Femur (tissue), 1 donor: ENCODE results near the gene TMEM59L.
A peak's percentile ranks its signal among the peaks of the same experiment; 100 is the strongest.

ENCODE experiments used
- DNase-seq: peaks from one replicate; pipeline ENCODE4 v3.0.0-alpha.2; 2017

TMEM59L gene

GRCh38 chr19:18609717-18610051 is 3.0 kb upstream of the TMEM59L start:
- DNase-seq, result no peak

- no peak for DNase-seq
Observed at GRCh38 chr19:18610245-18610555, 2.5 kb upstream of the TMEM59L start.

GRCh38 chr19:18610556-18611326 is 1.9 kb upstream of the TMEM59L start:
- no peak for DNase-seq

- DNase-seq, result no peak
Observed at GRCh38 chr19:18611327-18612050, 1.2 kb upstream of the TMEM59L start.

GRCh38 chr19:18612051-18612771 is 459 bp upstream of the TMEM59L start:
- no peak for DNase-seq

GRCh38 chr19:18613589-18614234 is 1.0 kb downstream of the TMEM59L start:
- DNase-seq, result no peak

GRCh38 chr19:18616023-18616422 is 3.4 kb downstream of the TMEM59L start:
- no peak for DNase-seq

- no peak for DNase-seq
Observed at GRCh38 chr19:18617562-18617961, 4.9 kb downstream of the TMEM59L start.

GRCh38 chr19:18618236-18618635 is 5.6 kb downstream of the TMEM59L start:
- no peak for DNase-seq

- DNase-seq, result no peak
Observed at GRCh38 chr19:18620311-18620710, 7.6 kb downstream of the TMEM59L start.

- no peak for DNase-seq
Observed at GRCh38 chr19:18620902-18621301, 8.2 kb downstream of the TMEM59L start.

GRCh38 chr19:18626906-18627305 is 14.2 kb downstream of the TMEM59L start:
- no peak for DNase-seq

- no peak for DNase-seq
Observed at GRCh38 chr19:18629166-18630088, 16.8 kb downstream of the TMEM59L start.

- no peak for DNase-seq
Observed at GRCh38 chr19:18633321-18633720, 20.7 kb downstream of the TMEM59L start.

- no peak for DNase-seq
Observed at GRCh38 chr19:18634612-18635297, 22.1 kb downstream of the TMEM59L start.

- no peak for DNase-seq
Observed at GRCh38 chr19:18635831-18636182, 23.1 kb downstream of the TMEM59L start.

GRCh38 chr19:18636183-18636968 is 23.7 kb downstream of the TMEM59L start:
- peak; percentile 97 for DNase-seq

GRCh38 chr19:18636969-18637629 is 24.4 kb downstream of the TMEM59L start, which contains the start of gene KLHL26:
Gene KLHL26 (plus strand): TSS chr19:18637028. CDS start chr19:18637055, 27 bp downstream.
- DNase-seq, result no peak

- DNase-seq, result no peak
Observed at GRCh38 chr19:18637673-18638630, 25.3 kb downstream of the TMEM59L start.
